ENCODE measurements around the gene CRLF2.

GRCh38 chrX:1248331-1249061 lies 36.0 kb upstream of the CRLF2 start:
- TF ChIP-seq, protein P1, sequence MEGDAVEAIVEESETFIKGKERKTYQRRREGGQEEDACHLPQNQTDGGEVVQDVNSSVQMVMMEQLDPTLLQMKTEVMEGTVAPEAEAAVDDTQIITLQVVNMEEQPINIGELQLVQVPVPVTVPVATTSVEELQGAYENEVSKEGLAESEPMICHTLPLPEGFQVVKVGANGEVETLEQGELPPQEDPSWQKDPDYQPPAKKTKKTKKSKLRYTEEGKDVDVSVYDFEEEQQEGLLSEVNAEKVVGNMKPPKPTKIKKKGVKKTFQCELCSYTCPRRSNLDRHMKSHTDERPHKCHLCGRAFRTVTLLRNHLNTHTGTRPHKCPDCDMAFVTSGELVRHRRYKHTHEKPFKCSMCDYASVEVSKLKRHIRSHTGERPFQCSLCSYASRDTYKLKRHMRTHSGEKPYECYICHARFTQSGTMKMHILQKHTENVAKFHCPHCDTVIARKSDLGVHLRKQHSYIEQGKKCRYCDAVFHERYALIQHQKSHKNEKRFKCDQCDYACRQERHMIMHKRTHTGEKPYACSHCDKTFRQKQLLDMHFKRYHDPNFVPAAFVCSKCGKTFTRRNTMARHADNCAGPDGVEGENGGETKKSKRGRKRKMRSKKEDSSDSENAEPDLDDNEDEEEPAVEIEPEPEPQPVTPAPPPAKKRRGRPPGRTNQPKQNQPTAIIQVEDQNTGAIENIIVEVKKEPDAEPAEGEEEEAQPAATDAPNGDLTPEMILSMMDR (IDR thresholded peaks at IDR 0.05; ENCODE audit: extremely low read depth in 1 of 2, insufficient read depth in 1 of 2, low read depth in 1 of 2, low read length in 2 of 2) = no peak
- no peak for TF ChIP-seq FOS (IDR thresholded peaks at IDR 0.05; ENCODE audit: borderline replicate concordance, insufficient read depth, low read length)
- no peak for TF ChIP-seq EZH2 (IDR thresholded peaks at IDR 0.05; ENCODE audit: borderline replicate concordance, low read depth, low read length, severe bottlenecking)
- no peak for TF ChIP-seq POLR2A (IDR thresholded peaks at IDR 0.05; ENCODE audit: low read depth, low read length)
- no peak for TF ChIP-seq POLR2AphosphoS5 (IDR thresholded peaks at IDR 0.05; ENCODE audit: insufficient read depth, low read depth, low read length)
- TF ChIP-seq MYC (IDR thresholded peaks at IDR 0.05; ENCODE audit: low read depth, low read length) = no peak
- TF ChIP-seq, protein P2, sequence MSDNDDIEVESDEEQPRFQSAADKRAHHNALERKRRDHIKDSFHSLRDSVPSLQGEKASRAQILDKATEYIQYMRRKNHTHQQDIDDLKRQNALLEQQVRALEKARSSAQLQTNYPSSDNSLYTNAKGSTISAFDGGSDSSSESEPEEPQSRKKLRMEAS (IDR thresholded peaks at IDR 0.05; ENCODE audit: insufficient read depth, insufficient read length) = no peak
- no peak for TF ChIP-seq GATA2 (IDR thresholded peaks at IDR 0.05; ENCODE audit: insufficient read depth, insufficient read length, low read depth, low read length)
